ENCODE measurements around the gene MDGA2.

The MDGA2 gene

GRCh38 chr14:47270715-47271114 lies 404.7 kb downstream of the MDGA2 start:
- no peak overlapping the region for H3K27ac ChIP-seq
- TF ChIP-seq CTCF (conservative IDR thresholded peaks at IDR 0.05): no peak

GRCh38 chr14:47269756-47270492 lies 405.5 kb downstream of the MDGA2 start:
- H3K27ac ChIP-seq: no peak overlapping the region
- TF ChIP-seq CTCF (conservative IDR thresholded peaks at IDR 0.05): no peak

- TF ChIP-seq CTCF (conservative IDR thresholded peaks at IDR 0.05): no peak
- H3K27ac ChIP-seq: no peak overlapping the region
These were observed 410.6 kb downstream of the MDGA2 start for GRCh38 chr14:47264842-47265241.

GRCh38 chr14:47262801-47263200 lies 412.6 kb downstream of the MDGA2 start:
- H3K27ac ChIP-seq: no peak overlapping the region
- TF ChIP-seq CTCF (conservative IDR thresholded peaks at IDR 0.05): no peak

GRCh38 chr14:47261350-47261749 lies 414.1 kb downstream of the MDGA2 start:
- no peak for TF ChIP-seq CTCF (conservative IDR thresholded peaks at IDR 0.05)
- no peak overlapping the region for H3K27ac ChIP-seq

GRCh38 chr14:47259796-47260195 lies 415.6 kb downstream of the MDGA2 start:
- no peak for TF ChIP-seq CTCF (conservative IDR thresholded peaks at IDR 0.05)

GRCh38 chr14:47257013-47257412 lies 418.4 kb downstream of the MDGA2 start:
- no peak overlapping the region for H3K27ac ChIP-seq
- TF ChIP-seq CTCF (conservative IDR thresholded peaks at IDR 0.05): no peak

More at GRCh38 chr14:47259796-47260195, 415.6 kb downstream of the MDGA2 start:
- H3K27ac ChIP-seq: no peak overlapping the region

Data from VCaP (cell line).